Lower leg skin (tissue), 3 donors: ENCODE results near the gene ZSWIM1.

ENCODE experiments used
- CTCF ChIP-seq, 3 donors: fragments of 450-650 bp; IDR thresholded peaks; one replicate each; pipeline ENCODE4 v1.5.1; 2016; ENCODE audit warnings: antibody characterized with exemption in 3 of 3, mild to moderate bottlenecking in 3 of 3, moderate library complexity in 2 of 3
- POLR2A ChIP-seq, 2 donors: fragments of 450-650 bp; IDR thresholded peaks; one replicate each; pipeline ENCODE4 v1.6.1; 2016 to 2017; ENCODE audit warnings: antibody characterized with exemption in 2 of 2, mild to moderate bottlenecking in 1 of 2, moderate library complexity in 1 of 2

DNA sequence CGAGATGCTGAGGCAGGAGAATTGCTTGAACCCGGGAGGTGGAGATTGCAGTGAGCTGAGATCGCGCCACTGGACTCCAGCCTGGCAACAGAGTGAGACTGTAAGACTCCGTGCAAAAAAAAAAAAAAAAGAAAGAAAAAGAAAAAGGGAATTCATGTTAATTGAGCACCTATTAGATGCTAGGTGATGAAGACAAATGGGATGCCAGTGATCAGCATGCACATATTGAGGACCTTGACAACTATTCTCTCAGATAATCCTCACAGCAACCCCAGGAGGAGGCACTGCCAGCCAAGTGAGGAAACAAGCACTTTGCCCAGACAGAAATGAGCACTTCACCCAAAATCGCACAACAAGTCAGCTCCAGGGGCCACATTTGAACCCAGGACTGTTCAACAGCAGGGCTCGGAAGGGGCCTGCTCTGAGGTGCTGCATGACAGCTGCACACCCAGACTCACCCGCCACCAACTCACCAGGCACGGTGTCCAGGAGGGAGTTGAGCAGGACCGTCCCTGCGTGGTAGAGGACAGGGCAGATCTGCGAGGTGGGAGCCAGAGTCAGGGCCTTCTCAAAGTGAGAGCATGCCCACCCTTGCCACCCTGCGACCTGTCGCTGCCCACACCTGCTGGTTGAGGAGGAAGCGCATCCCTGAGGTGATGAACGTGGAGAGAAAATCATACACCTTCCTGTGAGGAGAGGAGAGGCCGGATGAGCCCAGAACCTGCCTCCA lies 26.4 kb downstream of the ZSWIM1 start:
- no peak for TF ChIP-seq POLR2A (IDR thresholded peaks at IDR 0.05)
- no peak for TF ChIP-seq CTCF (IDR thresholded peaks at IDR 0.05)
